HG03103 (cell line): ENCODE measurements around the gene ALPG.
"Not testable (repeated sequence)": the region's sequence is repeated elsewhere in the genome, so short reads cannot be mapped to it uniquely, and the experiment has no call there.

Experiments used
- ATAC-seq: cut with Tn5 transposase; IDR thresholded peaks from one replicate; pipeline ENCODE4 v1.9.1; 2021; ENCODE audit warnings: low read depth; ENCODE audit not compliant: unreplicated experiment

The ALPG gene

GRCh38 chr2:232418466-232419244 lies 12.0 kb downstream of the ALPG start:
- ATAC-seq = no peak

- no peak for ATAC-seq
Measured at GRCh38 chr2:232419245-232420072, 12.8 kb downstream of the ALPG start.

- ATAC-seq = no peak
Measured at GRCh38 chr2:232420073-232420454, 13.4 kb downstream of the ALPG start.

- no peak for ATAC-seq
Measured at GRCh38 chr2:232420463-232421188, 14.0 kb downstream of the ALPG start.

- no peak for ATAC-seq
Measured at GRCh38 chr2:232421189-232421785, 14.6 kb downstream of the ALPG start.

GRCh38 chr2:232422051-232422450 lies 15.4 kb downstream of the ALPG start:
- no peak for ATAC-seq

GRCh38 chr2:232422996-232423395 lies 16.4 kb downstream of the ALPG start:
- not testable (repeated sequence) for ATAC-seq

GRCh38 chr2:232423407-232423806 lies 16.8 kb downstream of the ALPG start:
- ATAC-seq = not testable (repeated sequence)

- no peak for ATAC-seq
Measured at GRCh38 chr2:232431705-232432590, 25.3 kb downstream of the ALPG start.

GRCh38 chr2:232432598-232433184 lies 26.0 kb downstream of the ALPG start:
- no peak for ATAC-seq

- not testable (repeated sequence) for ATAC-seq
Measured at GRCh38 chr2:232433622-232434021, 27.0 kb downstream of the ALPG start.

GRCh38 chr2:232434091-232434490 lies 27.4 kb downstream of the ALPG start:
- no peak for ATAC-seq

- ATAC-seq = no peak
Measured at GRCh38 chr2:232434563-232435374, 28.1 kb downstream of the ALPG start.

- no peak for ATAC-seq
Measured at GRCh38 chr2:232435375-232435648, 28.7 kb downstream of the ALPG start.

- no peak for ATAC-seq
Measured at GRCh38 chr2:232435805-232436204, 29.2 kb downstream of the ALPG start.

GRCh38 chr2:232436381-232437194 lies 29.9 kb downstream of the ALPG start:
- no peak for ATAC-seq

- no peak for ATAC-seq
Measured at GRCh38 chr2:232437195-232437571, 30.5 kb downstream of the ALPG start.

- ATAC-seq = no peak
Measured at GRCh38 chr2:232438091-232438490, 31.4 kb downstream of the ALPG start.
